Kidney (tissue), 14 donors: ENCODE measurements around the gene MINDY2. TPM values are rescaled to one million over a fixed set of nuclear protein-coding genes. Genes with fewer than 3 reads are reported as not detected.
"Not testable (repeated sequence)": the region's sequence is repeated elsewhere in the genome, so short reads cannot be mapped to it uniquely, and the experiment has no call there.

ENCODE experiments used
- DNase-seq, 5 donors: peaks; one replicate each; pipeline ENCODE4 v3.0.0-alpha.2; 2013 to 2020
- FAIRE-seq: peaks from 2 replicates; lab custom pipeline; 2012; peaks lifted over from hg19 to GRCh38; lab: Jason Lieb, UNC
- H3K27ac ChIP-seq, 2 donors: one replicate each; pipeline ENCODE4 v1.7.0; 2013; ENCODE audit warnings: low read depth in 2 of 2, low read length in 2 of 2, inconsistent platforms in 1 of 2
- H3K27me3 ChIP-seq: one replicate; pipeline ENCODE4 v1.7.1; 2013; ENCODE audit warnings: low read length, inconsistent platforms; ENCODE audit not compliant: control insufficient read depth, insufficient read depth
- H3K36me3 ChIP-seq, 3 donors: one replicate each; pipeline versions ENCODE4 v1.7.0 to v1.7.1; 2013; ENCODE audit warnings: low read length in 3 of 3, control low read depth in 1 of 3, inconsistent platforms in 1 of 3; ENCODE audit not compliant: insufficient read depth in 3 of 3, control insufficient read depth in 2 of 3
- H3K4me1 ChIP-seq, 3 donors: one replicate each; pipeline versions ENCODE4 v1.7.0 to v1.7.1; 2013; ENCODE audit warnings: low read length in 3 of 3, inconsistent platforms in 1 of 3, low read depth in 1 of 3; ENCODE audit not compliant: control insufficient read depth in 2 of 3, insufficient read depth in 2 of 3
- H3K4me3 ChIP-seq, 3 donors: one replicate each; pipeline versions ENCODE4 v1.7.0 to v1.8.1; 2013; ENCODE audit warnings: low read length in 3 of 3, control low read depth in 1 of 3, inconsistent platforms in 1 of 3
- H3K9ac ChIP-seq, 3 donors: one replicate each; pipeline versions ENCODE4 v1.7.0 to v1.7.1; 2013; ENCODE audit warnings: low read length in 3 of 3, control low read depth in 1 of 3, inconsistent platforms in 1 of 3
- H3K9me3 ChIP-seq, 3 donors: one replicate each; pipeline versions ENCODE4 v1.7.0 to v1.7.1; 2013; ENCODE audit warnings: low read length in 3 of 3, control low read depth in 1 of 3, inconsistent platforms in 1 of 3; ENCODE audit not compliant: control insufficient read depth in 2 of 3, insufficient read depth in 1 of 3
- intact Hi-C: fragments of 100-400 bp; cut with DNase I; formaldehyde crosslinking; loops from one replicate; pipeline ENCODE4 v1.11.1; 2022
- polyA plus RNA-seq: library from polyadenylated mRNA; stranded (reverse); fragments of 350-450 nt; fragmentation: Illumina TruSeq; extraction: RNeasy Lipid Tissue Mini Kit (QIAGEN cat#74804); gene quantifications from one replicate; pipeline ENCODE4 v1.2.3, GENCODE V29; 2014; ENCODE audit warnings: low read depth, low replicate concordance; ENCODE audit not compliant: insufficient read depth
- total RNA-seq: library from RNA; stranded (reverse); fragmentation: NEBNext Ultra II Directional; extraction: Animal tissue kit (Norgen Biotek cat#: 25700); gene quantifications from one replicate; pipeline ENCODE4 v1.2.1, GENCODE V29; 2021
- TF ChIP-seq, protein P1 (sequence below): IDR thresholded peaks from 3 replicates; pipeline ENCODE4 v1.5.1; 2012; ENCODE audit warnings: mild to moderate bottlenecking, moderate library complexity, borderline replicate concordance; ENCODE audit not compliant: insufficient read depth; ENCODE audit errors: extremely low read depth
- donor health status: control.
- donor health status: control.
- donor health status: control.
- donor health status: control.
- donor health status: control.
- donor health status: DM: yes; HTN: yes; CAD: no.
- donor health status: Normal renal cell carcinoma (clear cell type).

The MINDY2 gene
- total and polyA plus RNA-seq, 2 donors from 2014 or later = 5.1 to 31.7 TPM

DNA sequence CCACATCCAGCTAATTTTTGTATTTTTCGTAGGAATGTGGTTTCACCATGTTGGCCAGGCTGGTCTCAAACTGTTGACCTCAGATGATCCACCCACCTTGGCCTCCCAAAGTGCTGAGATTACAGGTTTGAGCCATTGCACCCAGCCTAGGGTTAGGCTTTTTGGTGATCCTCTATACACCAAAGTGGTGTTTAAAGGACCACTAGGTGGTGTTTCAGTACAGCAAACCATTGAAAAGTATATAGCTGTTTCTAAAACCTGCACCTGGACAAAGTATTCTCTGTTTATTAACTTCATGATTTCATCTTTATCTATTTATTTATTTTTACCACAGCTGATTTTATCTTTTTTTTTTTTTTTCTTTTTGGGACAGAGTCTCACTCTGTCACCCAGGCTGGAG lies 68.4 kb downstream of the MINDY2 start:
- FAIRE-seq (no peak), DNase-seq (no peak)
- Histone ChIP-seq H3K4me3 (no peak overlapping the region), H3K9me3 (no peaks in the 10 kb centered on the region), H3K27ac (no peak overlapping the region), H3K36me3 (no peaks in the 10 kb centered on the region), H3K9ac (no peak overlapping the region), H3K4me1 (no peaks in the 10 kb centered on the region), H3K27me3 (no peaks in the 10 kb centered on the region)
- intact Hi-C loops = no loop called here
- TF ChIP-seq, protein P1, sequence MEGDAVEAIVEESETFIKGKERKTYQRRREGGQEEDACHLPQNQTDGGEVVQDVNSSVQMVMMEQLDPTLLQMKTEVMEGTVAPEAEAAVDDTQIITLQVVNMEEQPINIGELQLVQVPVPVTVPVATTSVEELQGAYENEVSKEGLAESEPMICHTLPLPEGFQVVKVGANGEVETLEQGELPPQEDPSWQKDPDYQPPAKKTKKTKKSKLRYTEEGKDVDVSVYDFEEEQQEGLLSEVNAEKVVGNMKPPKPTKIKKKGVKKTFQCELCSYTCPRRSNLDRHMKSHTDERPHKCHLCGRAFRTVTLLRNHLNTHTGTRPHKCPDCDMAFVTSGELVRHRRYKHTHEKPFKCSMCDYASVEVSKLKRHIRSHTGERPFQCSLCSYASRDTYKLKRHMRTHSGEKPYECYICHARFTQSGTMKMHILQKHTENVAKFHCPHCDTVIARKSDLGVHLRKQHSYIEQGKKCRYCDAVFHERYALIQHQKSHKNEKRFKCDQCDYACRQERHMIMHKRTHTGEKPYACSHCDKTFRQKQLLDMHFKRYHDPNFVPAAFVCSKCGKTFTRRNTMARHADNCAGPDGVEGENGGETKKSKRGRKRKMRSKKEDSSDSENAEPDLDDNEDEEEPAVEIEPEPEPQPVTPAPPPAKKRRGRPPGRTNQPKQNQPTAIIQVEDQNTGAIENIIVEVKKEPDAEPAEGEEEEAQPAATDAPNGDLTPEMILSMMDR = peak; percentile 14

DNA sequence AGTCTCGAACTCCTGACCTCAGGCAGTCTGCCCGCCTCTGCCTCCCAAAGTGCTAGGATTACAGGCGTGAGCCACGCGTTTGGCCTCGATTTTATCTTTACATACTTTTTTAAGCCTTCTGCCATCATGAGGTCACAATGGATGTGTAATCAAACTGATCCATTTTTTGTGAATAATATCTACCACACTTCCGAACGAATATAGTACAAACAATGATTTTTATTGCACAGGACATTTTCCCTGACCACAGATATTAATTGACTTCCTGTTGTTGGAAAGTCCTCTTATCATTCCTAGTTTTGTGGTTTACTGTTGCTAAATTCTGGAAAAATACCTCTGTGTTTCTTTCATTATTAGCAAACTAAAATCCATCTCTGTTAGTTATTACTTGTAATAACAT lies 68.9 kb downstream of the MINDY2 start:
- intact Hi-C loops = no loop called here
- no peaks in the 10 kb centered on the region for H3K9me3 ChIP-seq
- H3K9ac ChIP-seq = no peak overlapping the region
- H3K27ac ChIP-seq = no peak overlapping the region
- H3K36me3 ChIP-seq = no peaks in the 10 kb centered on the region
- DNase-seq (no peak), FAIRE-seq (no peak)
- TF ChIP-seq, protein P1 = no peak
- no peaks in the 10 kb centered on the region for H3K4me1 ChIP-seq
- no peak overlapping the region for H3K4me3 ChIP-seq
- H3K27me3 ChIP-seq = no peaks in the 10 kb centered on the region

DNA sequence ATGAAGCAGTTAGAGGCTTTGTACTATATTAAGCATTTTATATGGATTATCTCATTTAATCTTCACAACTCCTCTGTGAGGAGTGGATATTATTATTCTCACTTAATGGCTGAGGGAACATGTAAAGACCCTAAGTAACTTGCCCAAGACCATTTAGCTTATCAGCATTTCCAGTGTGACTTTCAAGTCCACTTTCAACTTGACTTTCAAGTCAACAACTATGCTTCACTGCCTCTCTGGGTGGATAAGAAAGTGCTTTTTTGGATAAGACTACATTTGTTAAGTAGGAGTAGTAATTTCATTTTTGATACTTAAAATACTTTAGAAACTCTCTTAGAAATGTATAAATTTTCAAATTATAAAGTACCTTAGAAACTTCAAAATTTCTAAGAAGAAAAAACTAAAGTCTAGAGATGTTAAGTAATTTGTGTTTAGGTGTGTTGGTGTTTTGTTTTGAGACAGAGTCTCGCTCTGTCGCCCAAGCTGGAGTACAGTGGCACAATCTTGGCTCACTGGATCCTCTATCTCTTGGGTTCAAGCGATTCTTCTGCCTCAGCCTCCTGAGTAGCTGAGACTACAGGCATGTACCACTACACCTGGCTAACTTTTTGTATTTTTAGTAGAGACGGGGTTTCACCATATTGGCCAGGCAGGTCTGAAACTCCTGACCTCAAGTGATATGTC lies 71.8 kb downstream of the MINDY2 start:
- intact Hi-C loops = no loop called here
- no peak overlapping the region for H3K4me3 ChIP-seq
- no peaks in the 10 kb centered on the region for H3K4me1 ChIP-seq
- FAIRE-seq (no peak), DNase-seq (no peak)
- TF ChIP-seq, protein P1 = no peak
- H3K36me3 ChIP-seq = peaks cover 0 to 4% (median 2%) of the 10 kb centered on the region in 3 donors
- H3K9me3 ChIP-seq = no peaks in the 10 kb centered on the region
- H3K27me3 ChIP-seq = no peaks in the 10 kb centered on the region
- no peak overlapping the region for H3K9ac ChIP-seq
- H3K27ac ChIP-seq = no peak overlapping the region

DNA sequence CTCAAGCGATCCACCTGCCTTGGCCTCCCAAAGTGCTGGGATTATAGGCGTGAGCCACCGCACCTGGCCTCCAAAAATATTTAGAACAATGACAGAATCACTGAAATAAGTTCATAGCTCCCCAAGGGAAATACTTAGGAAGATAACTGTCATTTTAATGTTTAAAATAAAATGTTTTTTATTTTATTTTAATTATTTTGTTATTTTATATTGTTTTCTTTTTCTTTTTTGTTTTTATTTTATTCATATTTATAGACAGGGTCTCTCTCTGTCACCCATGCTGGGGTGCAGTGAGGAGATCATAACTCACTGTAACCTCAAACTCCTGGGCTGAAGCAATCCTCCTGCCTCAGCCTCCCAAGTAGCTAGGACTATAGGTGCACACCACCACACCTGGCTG lies 80.1 kb downstream of the MINDY2 start:
- H3K9me3 ChIP-seq, FAIRE-seq, DNase-seq, H3K4me1 ChIP-seq, H3K27me3 ChIP-seq, H3K9ac ChIP-seq, intact Hi-C loops, H3K4me3 ChIP-seq, H3K27ac ChIP-seq: not testable (repeated sequence)
- peaks cover 0 to 18% (median 2%) of the 10 kb centered on the region in 3 donors for H3K36me3 ChIP-seq
